ENCODE data around the gene TAF4.

Gene TAF4

DNA sequence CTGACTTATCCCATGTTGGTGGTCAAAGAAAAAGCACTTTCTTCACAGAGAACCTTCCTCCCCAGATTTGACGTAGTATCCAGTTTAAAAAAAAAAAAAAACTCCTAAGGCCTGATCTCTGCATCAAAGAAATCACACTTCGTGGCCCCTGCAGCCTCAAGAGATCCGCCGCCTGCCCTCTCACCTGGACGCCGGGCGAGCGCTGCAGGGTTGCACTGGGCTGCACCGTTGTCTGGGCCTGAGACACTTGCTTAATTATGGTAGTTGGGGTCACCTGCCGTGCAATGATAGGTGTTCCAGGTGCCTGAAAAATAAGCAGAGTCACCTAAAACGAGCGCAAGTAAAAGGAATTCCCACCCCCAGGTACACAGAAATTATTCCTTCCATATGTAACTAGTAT, 53.0 kb downstream of the TAF4 start:
- no peak overlapping the region for H3K4me3 ChIP-seq (ENCODE audit: low read depth, low read length)
- TF ChIP-seq, protein P1, sequence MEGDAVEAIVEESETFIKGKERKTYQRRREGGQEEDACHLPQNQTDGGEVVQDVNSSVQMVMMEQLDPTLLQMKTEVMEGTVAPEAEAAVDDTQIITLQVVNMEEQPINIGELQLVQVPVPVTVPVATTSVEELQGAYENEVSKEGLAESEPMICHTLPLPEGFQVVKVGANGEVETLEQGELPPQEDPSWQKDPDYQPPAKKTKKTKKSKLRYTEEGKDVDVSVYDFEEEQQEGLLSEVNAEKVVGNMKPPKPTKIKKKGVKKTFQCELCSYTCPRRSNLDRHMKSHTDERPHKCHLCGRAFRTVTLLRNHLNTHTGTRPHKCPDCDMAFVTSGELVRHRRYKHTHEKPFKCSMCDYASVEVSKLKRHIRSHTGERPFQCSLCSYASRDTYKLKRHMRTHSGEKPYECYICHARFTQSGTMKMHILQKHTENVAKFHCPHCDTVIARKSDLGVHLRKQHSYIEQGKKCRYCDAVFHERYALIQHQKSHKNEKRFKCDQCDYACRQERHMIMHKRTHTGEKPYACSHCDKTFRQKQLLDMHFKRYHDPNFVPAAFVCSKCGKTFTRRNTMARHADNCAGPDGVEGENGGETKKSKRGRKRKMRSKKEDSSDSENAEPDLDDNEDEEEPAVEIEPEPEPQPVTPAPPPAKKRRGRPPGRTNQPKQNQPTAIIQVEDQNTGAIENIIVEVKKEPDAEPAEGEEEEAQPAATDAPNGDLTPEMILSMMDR (IDR thresholded peaks at IDR 0.05; ENCODE audit: borderline replicate concordance, insufficient read depth, low read depth, low read length), result no peak

DNA sequence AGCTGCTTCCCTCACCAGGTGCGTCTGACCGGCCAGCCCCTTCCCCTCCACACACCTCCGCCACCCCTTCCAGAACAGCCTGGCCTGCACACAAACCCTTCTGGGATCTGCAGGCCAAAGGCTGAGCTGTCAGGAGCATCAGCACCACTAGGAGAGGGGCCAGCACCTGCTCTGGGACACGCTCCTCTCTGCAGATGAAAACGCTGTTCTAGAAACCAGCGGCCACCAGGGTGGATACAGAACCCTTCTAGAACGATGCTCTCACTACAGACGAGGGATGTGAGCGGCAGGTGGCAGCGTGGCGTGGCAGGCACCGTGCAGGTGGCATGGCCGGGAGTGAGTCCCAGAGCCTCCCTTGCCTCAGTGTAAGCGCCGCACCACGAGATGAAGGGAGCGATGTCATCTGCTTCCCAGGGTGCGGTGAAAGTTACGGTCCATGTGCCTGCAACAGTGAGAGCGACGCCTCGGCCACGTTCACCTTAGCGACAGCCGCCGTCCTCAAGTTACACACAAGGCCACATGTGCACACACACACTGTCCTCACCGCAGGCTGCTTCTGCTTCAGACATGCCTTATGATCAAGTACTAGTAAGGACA, 53.6 kb downstream of the TAF4 start:
- TF ChIP-seq, protein P1 (IDR thresholded peaks at IDR 0.05; ENCODE audit: borderline replicate concordance, insufficient read depth, low read depth, low read length), result no peak

DNA sequence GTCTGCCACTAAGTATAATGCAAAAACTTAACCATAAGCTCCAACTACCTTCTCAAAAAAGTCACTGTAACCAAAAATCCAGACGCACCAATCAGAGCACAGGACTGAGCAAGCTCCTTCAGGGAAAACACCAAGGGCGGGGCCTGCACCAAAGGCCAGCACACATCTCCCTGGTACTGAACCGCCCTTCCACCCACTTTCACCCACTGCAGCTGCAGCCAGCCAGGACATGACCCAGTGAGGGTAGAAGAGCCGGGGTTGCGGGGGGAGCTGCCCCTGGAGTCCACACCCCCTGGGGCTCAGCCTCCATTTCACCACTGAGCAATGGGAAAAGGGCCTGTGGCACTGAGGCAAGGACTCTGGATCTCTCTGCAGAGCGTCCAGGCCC, 54.3 kb downstream of the TAF4 start:
- H3K4me3 ChIP-seq (ENCODE audit: low read depth, low read length), result no peak overlapping the region

More for the DNA sequence above, 53.6 kb downstream of the TAF4 start:
- no peak overlapping the region for H3K4me3 ChIP-seq (ENCODE audit: low read depth, low read length)

DNA sequence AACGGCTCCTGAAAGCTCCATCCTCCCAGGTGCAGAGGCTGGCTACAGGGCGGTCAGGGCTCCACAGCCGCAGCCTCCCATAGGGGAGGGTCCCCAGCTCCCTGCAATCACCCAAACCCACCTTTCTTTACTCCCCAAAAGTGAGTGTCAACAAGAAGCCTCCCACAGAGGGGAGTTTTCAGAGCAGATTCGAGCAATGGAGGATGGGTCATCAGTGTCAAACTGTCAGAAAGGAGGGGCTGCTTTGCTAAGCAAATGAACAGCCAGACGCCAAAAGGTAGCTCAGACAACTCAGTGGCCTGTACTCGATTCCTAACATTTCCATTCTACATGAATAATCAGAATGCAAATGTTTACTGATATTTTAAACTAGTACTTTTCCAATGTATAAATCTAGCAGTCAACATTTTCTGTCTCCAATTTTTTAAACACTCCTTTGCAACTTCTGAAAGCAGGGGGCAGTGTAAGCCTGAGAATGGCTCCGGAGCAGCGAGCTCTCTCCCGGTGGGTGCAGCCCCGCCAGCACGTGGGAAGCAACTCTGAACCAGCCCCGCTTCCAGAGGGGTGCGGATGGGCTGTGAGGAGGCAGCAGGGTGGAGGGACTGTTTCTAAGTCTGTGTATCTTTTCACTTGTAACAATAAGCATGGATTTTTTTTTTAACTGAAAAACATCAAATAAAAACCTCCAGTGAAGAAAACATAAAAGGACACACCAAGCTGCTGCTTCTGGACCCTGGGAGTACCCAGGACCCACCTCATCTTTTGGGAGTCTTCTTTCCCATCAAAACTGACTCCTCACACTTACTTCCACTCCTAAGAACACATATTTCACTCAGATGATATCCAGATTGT, 54.9 kb downstream of the TAF4 start:
- TF ChIP-seq, protein P1 (IDR thresholded peaks at IDR 0.05; ENCODE audit: borderline replicate concordance, insufficient read depth, low read depth, low read length), result peak; percentile 22; the same call in 1 of the 2 replicates
- H3K4me3 ChIP-seq (ENCODE audit: low read depth, low read length), result no peak overlapping the region

More for the DNA sequence above, 54.3 kb downstream of the TAF4 start:
- TF ChIP-seq, protein P1 (IDR thresholded peaks at IDR 0.05; ENCODE audit: borderline replicate concordance, insufficient read depth, low read depth, low read length), result no peak

DNA sequence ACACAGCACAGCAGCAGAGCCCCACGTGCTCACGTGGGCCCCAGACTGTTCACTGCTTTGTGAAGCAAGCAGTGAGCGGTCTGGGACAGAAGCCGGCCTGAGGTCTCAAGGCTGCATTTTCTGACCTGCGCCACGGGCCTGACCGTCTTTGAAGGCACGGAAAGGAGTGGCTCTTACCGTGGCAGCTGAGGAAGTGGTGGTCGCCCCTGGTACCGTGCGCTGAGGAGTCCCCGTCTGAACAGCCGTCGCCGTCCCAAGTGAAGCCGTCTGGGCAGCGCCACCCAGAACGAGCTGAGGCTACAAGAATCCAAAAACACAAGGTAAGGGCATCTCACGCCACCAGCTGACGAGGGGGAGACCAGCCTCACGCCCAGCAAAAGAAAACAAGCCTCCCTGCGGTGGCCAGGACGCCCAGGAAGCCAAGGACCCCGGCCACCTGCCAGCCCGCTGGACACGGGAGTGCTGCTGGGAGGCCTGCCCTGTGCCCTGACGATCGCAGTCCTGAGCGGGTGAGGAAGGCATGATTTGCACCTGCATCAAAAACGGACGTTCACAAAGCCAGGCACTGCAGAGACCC, 55.7 kb downstream of the TAF4 start:
- H3K4me3 ChIP-seq (ENCODE audit: low read depth, low read length), result no peak overlapping the region
- TF ChIP-seq, protein P1 (IDR thresholded peaks at IDR 0.05; ENCODE audit: borderline replicate concordance, insufficient read depth, low read depth, low read length), result no peak

DNA sequence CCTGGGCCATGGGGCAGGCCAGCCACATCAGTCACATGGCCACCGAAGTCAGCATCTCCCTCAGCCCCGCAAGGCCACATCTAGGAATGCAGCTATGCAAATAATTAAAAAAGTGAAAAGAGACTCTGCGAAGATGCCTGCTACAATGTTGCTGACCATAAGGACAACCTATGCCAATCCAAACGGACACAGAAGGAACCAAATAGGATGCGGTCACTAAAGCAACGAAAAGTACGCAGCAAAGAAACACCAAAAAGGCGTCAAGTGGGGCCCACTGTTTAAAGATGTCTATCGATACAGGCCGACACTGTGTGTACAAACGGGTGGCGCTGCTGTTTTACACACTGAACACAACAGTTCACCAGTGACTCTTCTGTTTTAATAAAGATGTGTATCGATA, 56.4 kb downstream of the TAF4 start:
- no peak overlapping the region for H3K4me3 ChIP-seq (ENCODE audit: low read depth, low read length)
- TF ChIP-seq, protein P1 (IDR thresholded peaks at IDR 0.05; ENCODE audit: borderline replicate concordance, insufficient read depth, low read depth, low read length), result no peak
